Measurements from ENCODE around the gene HDAC7.
"Not testable (repeated sequence)": the region's sequence is repeated elsewhere in the genome, so short reads cannot be mapped to it uniquely, and the experiment has no call there.

HDAC7 gene

GRCh38 chr12:47828008-47828975 is 8.6 kb upstream of the HDAC7 start:
- no peak for DNase-seq

- DNase-seq: no peak
These were observed 5.5 kb upstream of the HDAC7 start for GRCh38 chr12:47825173-47825639.

- DNase-seq: no peak
These were observed 4.9 kb upstream of the HDAC7 start for GRCh38 chr12:47824635-47825034.

GRCh38 chr12:47824198-47824597 is 4.5 kb upstream of the HDAC7 start:
- no peak for DNase-seq

GRCh38 chr12:47823422-47824086 is 3.9 kb upstream of the HDAC7 start:
- no peak for DNase-seq

- DNase-seq: no peak
These were observed 3.2 kb upstream of the HDAC7 start for GRCh38 chr12:47822863-47823262.

- no peak for DNase-seq
These were observed 2.7 kb upstream of the HDAC7 start for GRCh38 chr12:47822401-47822800.

- no peak for DNase-seq
These were observed 1.6 kb upstream of the HDAC7 start for GRCh38 chr12:47821346-47821706.

GRCh38 chr12:47820631-47821345 is 1.1 kb upstream of the HDAC7 start:
- DNase-seq: no peak

- DNase-seq: peak; percentile 85
These were observed 386 bp downstream of the HDAC7 start for GRCh38 chr12:47819138-47819895.

- DNase-seq: peak; percentile 74
These were observed 1.1 kb downstream of the HDAC7 start for GRCh38 chr12:47818467-47819137.

- no peak for DNase-seq
These were observed 1.7 kb downstream of the HDAC7 start for GRCh38 chr12:47818007-47818376.

GRCh38 chr12:47817272-47818006 is 2.3 kb downstream of the HDAC7 start:
- DNase-seq: no peak

- no peak for DNase-seq
These were observed 3.1 kb downstream of the HDAC7 start for GRCh38 chr12:47816403-47817271.

- DNase-seq: not testable (repeated sequence)
These were observed 4.3 kb downstream of the HDAC7 start for GRCh38 chr12:47815447-47815846.

- no peak for DNase-seq
These were observed 5.0 kb downstream of the HDAC7 start for GRCh38 chr12:47814539-47815170.

- DNase-seq: peak; percentile 71
These were observed 6.0 kb downstream of the HDAC7 start for GRCh38 chr12:47813511-47814196.

- DNase-seq: peak; percentile 97
These were observed 6.7 kb downstream of the HDAC7 start for GRCh38 chr12:47812797-47813510.

Measured in activated effector memory CD4-positive, alpha-beta T cell treated with anti-CD3 and anti-CD28 coated beads, Interleukin-2, amount 50 U/mL, for 16 hours (primary cell).